Ovary (tissue), 9 donors: ENCODE measurements around the gene COG5. TPM values are rescaled to one million over a fixed set of nuclear protein-coding genes. Genes with fewer than 3 reads are reported as not detected.

Experiments
- DNase-seq, 5 donors: peaks; one replicate each; pipeline ENCODE4 v3.0.0-alpha.2; 2019 to 2020
- H3K27ac ChIP-seq, 2 donors: fragments of 200-600 bp; one replicate each; pipeline versions ENCODE4 v1.5.1 to v1.8.0; 2019 to 2022
- H3K27me3 ChIP-seq: fragments of 200-600 bp; one replicate; pipeline ENCODE4 v1.8.0; 2022
- H3K36me3 ChIP-seq: fragments of 200-600 bp; sonication (generic); one replicate; pipeline ENCODE4 v1.5.1; 2019
- H3K4me1 ChIP-seq: one replicate; pipeline ENCODE4 v1.8.1; 2013; ENCODE audit warnings: mild to moderate bottlenecking, moderate library complexity; ENCODE audit not compliant: insufficient read depth
- H3K4me3 ChIP-seq: fragments of 200-600 bp; sonication (generic); one replicate; pipeline ENCODE4 v1.5.1; 2017
- H3K9me3 ChIP-seq, 2 donors: fragments of 200-600 bp in 1 of 2; sonication (generic) in 1 of 2; one replicate each; pipeline versions ENCODE4 v1.5.1 to v1.8.1; 2013 to 2019; ENCODE audit warnings: mild to moderate bottlenecking in 1 of 2, moderate library complexity in 1 of 2
- EP300 ChIP-seq: sonication (generic); formaldehyde crosslinking; IDR thresholded peaks from one replicate; pipeline ENCODE4 v1.6.1; 2017; ENCODE audit warnings: antibody characterized with exemption
- POLR2A ChIP-seq: fragments of 450-650 bp; IDR thresholded peaks from one replicate; pipeline ENCODE4 v1.6.1; 2017; ENCODE audit warnings: antibody characterized with exemption, mild to moderate bottlenecking, moderate library complexity
- WGBS, 3 donors: extraction: QIAGEN DNeasy Blood & Tissue Kit in 1 of 3; methylation state at CpG; one replicate each; pipeline versions ENCODE4 v1.1.5 to v1.1.7; 2013 to 2017; 5-methylcytosine and 5-hydroxymethylcytosine counted together
- intact Hi-C, 4 donors: fragments of 100-400 bp; cut with DNase I; formaldehyde crosslinking; loops; one replicate each; pipeline versions ENCODE4 v1.11.0 to v1.15.1; 2022 to 2023
- polyA plus RNA-seq, 2 donors: library from polyadenylated mRNA; stranded (reverse); fragments of 200-250 nt in 1 of 2; fragments of 350-450 nt in 1 of 2; fragmentation: Illumina TruSeq in 1 of 2; extraction: RNeasy Lipid Tissue Mini Kit (QIAGEN cat#74804) in 1 of 2; gene quantifications; one replicate each; pipeline ENCODE4 v1.2.3, GENCODE V29; 2013 to 2014
- total RNA-seq, 7 donors: library from RNA; depleted of rRNA in 2 of 7; stranded (reverse); fragments of >200 nt in 2 of 7; fragmentation: NEBNext Ultra II Directional in 3 of 7; extraction: Animal tissue kit (Norgen Biotek cat#: 25700) in 3 of 7; gene quantifications; one replicate each; pipeline versions ENCODE4 v1.1.0 to v1.2.4, GENCODE V29; 2016 to 2023
- TF ChIP-seq, protein P1 (sequence below), 3 donors: fragments of 450-650 bp in 2 of 3; fragments of 200-600 bp in 1 of 3; IDR thresholded peaks; one replicate each; pipeline versions ENCODE4 v1.5.1 to v1.8.0; 2016 to 2022; ENCODE audit warnings: antibody characterized with exemption in 3 of 3, mild to moderate bottlenecking in 1 of 3
- donor health status: DM: no; HTN: no; CAD: no; lungs with moderate emphysema.
- donor health status: DM: no; HTN: no; CAD: no.
- donor health status: Bipolar disorder and iron deficiency.
- donor health status: DM: yes; HTN: yes; CAD: no.
- donor health status: DM: no; HTN: no; CAD: no.
- donor health status: DM: yes; HTN: yes; CAD: no.

COG5 gene
- total and polyA plus RNA-seq, 9 donors = 10.3 to 49.7 (median 37.6) TPM

DNA sequence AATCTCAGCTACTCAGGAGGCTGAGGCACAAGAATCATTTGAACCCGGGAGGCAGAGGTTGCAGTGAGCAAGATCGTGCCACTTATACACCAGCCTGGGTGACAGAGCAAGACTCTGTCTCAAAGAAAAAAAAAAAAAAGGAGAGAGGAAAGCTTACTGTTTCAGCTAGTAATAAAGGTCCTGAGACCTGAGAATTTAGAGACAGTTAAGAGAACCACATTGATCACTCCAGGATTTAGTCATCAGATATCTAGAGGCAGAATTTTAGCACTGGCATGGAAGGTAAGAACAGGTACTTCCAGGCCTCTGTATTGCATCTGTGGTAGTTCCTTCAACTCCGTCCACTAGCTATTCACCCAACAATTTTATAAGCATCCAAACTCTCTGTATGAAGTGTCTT lies 7.8 kb downstream of the COG5 start:
- no peaks in the 10 kb centered on the region for H3K9me3 ChIP-seq
- no peak for DNase-seq
- intact Hi-C loops = no loop called here
- H3K4me1 ChIP-seq = no peaks in the 10 kb centered on the region
- no peak overlapping the region for H3K4me3 ChIP-seq
- no peak overlapping the region for H3K27ac ChIP-seq
- H3K27me3 ChIP-seq = no peaks in the 10 kb centered on the region
- H3K36me3 ChIP-seq = no peaks in the 10 kb centered on the region
- 97 to 99% (median 98%) methylated on average over 3 of the region's 3 CpGs for WGBS, 3 donors
- TF ChIP-seq POLR2A = no peak
- no peak for TF ChIP-seq EP300
- TF ChIP-seq, protein P1, sequence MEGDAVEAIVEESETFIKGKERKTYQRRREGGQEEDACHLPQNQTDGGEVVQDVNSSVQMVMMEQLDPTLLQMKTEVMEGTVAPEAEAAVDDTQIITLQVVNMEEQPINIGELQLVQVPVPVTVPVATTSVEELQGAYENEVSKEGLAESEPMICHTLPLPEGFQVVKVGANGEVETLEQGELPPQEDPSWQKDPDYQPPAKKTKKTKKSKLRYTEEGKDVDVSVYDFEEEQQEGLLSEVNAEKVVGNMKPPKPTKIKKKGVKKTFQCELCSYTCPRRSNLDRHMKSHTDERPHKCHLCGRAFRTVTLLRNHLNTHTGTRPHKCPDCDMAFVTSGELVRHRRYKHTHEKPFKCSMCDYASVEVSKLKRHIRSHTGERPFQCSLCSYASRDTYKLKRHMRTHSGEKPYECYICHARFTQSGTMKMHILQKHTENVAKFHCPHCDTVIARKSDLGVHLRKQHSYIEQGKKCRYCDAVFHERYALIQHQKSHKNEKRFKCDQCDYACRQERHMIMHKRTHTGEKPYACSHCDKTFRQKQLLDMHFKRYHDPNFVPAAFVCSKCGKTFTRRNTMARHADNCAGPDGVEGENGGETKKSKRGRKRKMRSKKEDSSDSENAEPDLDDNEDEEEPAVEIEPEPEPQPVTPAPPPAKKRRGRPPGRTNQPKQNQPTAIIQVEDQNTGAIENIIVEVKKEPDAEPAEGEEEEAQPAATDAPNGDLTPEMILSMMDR (IDR thresholded peaks at IDR 0.05) = no peak

DNA sequence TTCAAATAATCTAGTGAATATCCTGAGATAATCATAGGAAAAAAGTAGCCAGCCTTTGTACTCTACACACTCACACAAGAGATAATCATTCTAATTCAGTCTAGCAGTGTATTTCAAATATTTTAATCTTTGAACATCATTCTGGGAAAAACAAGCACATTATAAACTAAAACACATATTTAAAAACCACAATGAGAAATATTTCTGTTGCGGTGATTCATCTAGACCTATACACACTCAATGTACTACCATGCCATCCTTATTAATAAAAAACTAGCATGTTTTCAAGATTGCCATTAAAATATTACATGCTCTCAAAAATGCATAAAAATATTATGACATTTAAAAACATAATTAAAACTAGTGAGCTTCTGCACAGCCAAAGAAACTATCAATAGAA lies 11.8 kb downstream of the COG5 start:
- intact Hi-C loops = no loop called here
- WGBS, 3 donors = 97% methylated on average over 1 of the region's 1 CpG
- TF ChIP-seq, protein P1 (IDR thresholded peaks at IDR 0.05) = no peak
- no peak for TF ChIP-seq EP300
- TF ChIP-seq POLR2A = no peak

DNA sequence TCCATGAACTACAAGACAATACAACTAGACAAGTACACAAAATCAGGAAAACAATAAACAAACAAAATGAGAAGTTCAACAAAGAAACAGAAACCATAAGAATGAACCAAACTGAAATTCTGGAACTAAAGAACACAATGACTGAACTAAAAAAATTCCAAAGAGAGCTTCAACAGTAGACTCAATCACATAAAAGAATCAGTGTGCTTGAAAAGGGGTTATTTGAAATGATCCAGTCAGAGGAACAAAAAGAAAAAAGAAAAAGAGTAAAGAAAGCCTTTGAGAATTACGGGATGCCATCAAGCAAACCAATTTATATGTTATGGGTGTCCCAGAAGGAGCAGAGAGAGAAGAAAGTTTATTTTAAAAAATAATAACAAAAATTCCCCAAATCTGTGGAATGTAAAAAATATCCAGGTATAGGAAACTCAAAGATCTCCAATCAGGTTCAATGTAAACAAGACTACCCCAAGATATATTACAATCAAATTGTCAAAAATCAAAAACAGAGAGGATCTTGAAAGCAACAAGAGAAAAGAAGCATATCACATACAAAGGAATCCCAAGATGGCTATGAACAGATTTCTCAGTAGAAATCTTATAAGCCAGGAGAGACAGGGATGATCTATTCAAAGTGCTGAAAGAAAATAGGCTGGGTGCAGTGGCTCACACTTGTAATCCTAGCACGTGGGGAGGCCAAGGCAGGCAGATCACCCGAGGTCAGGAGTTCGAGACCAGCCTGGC lies 18.7 kb downstream of the COG5 start:
- 97 to 99% (median 99%) methylated on average over 4 of the region's 4 CpGs for WGBS, 3 donors
- intact Hi-C loops = no loop called here
- no peaks in the 10 kb centered on the region for H3K27me3 ChIP-seq

More for the DNA sequence above, 11.8 kb downstream of the COG5 start:
- Histone ChIP-seq H3K4me1 (no peaks in the 10 kb centered on the region), H3K4me3 (no peak overlapping the region), H3K27ac (no peak overlapping the region), H3K27me3 (no peaks in the 10 kb centered on the region), H3K9me3 (no peaks in the 10 kb centered on the region), H3K36me3 (no peaks in the 10 kb centered on the region)
- no peak for DNase-seq

DNA sequence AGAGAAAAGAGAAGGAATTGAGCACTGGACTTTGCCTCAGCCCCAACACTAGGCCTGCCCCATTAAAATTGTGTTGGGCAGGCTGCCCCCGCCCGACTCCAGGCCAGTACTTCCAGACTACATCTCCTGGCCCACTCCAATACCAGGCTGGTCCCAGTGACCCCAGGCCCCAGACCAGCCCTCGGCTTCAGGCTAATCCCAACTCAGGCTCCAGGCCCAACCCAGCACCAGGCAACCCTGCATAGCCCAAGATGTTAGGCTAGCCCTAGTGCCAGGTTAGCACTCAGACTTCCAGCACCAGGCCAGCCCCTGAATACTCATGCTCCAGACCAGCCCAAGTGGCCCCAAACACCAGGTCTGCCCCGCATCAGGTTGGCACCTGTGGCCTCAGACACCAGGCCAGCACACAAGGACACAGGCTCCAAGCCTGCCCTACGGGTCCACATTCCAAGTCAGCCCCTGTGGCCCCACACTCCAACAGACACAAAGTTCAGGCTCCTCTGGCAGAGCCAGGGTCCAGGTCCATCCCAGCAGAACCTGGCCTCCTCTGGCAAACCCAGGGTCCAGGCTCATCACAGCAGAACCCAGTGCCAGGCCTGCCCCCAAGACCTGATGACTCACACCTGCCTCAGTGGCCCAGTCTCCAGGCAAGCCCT lies 20.3 kb downstream of the COG5 start:
- Histone ChIP-seq H3K36me3 (no peaks in the 10 kb centered on the region), H3K27ac (no peak overlapping the region)

More for the DNA sequence above, 18.7 kb downstream of the COG5 start:
- Histone ChIP-seq H3K9me3 (no peaks in the 10 kb centered on the region), H3K4me1 (no peaks in the 10 kb centered on the region), H3K27ac (no peak overlapping the region), H3K4me3 (no peak overlapping the region), H3K36me3 (no peaks in the 10 kb centered on the region)
- DNase-seq = no peak
- TF ChIP-seq POLR2A (no peak), EP300 (no peak)
- TF ChIP-seq, protein P1 (IDR thresholded peaks at IDR 0.05) = no peak

More for the DNA sequence above, 20.3 kb downstream of the COG5 start:
- WGBS, 3 donors = 87 to 97% (median 95%) methylated on average over 5 of the region's 5 CpGs
- TF ChIP-seq EP300 (no peak), POLR2A (no peak)
- TF ChIP-seq, protein P1 (IDR thresholded peaks at IDR 0.05) = no peak
- Histone ChIP-seq H3K4me3 (no peak overlapping the region), H3K27me3 (no peaks in the 10 kb centered on the region), H3K9me3 (no peaks in the 10 kb centered on the region), H3K4me1 (no peaks in the 10 kb centered on the region)
- intact Hi-C loops = no loop called here
- DNase-seq = no peak
